Activated naive CD8-positive, alpha-beta T cell treated with anti-CD3 and anti-CD28 coated beads, Interleukin-2, amount 10 ng/mL, durations not matched to agents 7 days and 5 days (primary cell): Measurements from ENCODE around the gene METTL23. TPM values are rescaled to one million over a fixed set of nuclear protein-coding genes. Genes with fewer than 3 reads are reported as not detected.
"Not testable (repeated sequence)": the region's sequence is repeated elsewhere in the genome, so short reads cannot be mapped to it uniquely, and the experiment has no call there.

ENCODE experiments used
- ATAC-seq: fragments of 150-1000 bp; cut with Tn5 transposase; one replicate; pipeline ENCODE4 v1.10.0; 2021; ENCODE audit warnings: low read depth, moderate library complexity
- POLR2A ChIA-PET: fragments of 350-600 bp; sonication (Branson Sonifier 250); formaldehyde crosslinking; loops from one replicate; lab custom pipeline; 2021; ENCODE audit warnings: antibody characterized with exemption; lab: Charles Lee
- DNase-seq: peaks from one replicate; pipeline ENCODE4 v3.0.0; 2021
- H3K27ac Mint-ChIP-seq: one replicate; pipeline ENCODE4 v1.8.0; 2022; ENCODE audit warnings: mild to moderate bottlenecking, mixed read lengths
- H3K27me3 Mint-ChIP-seq: one replicate; pipeline ENCODE4 v1.8.0; 2022; ENCODE audit warnings: mild to moderate bottlenecking, moderate library complexity, mixed read lengths
- H3K36me3 Mint-ChIP-seq: one replicate; pipeline ENCODE4 v1.8.0; 2021; ENCODE audit warnings: mild to moderate bottlenecking, mixed read lengths
- H3K4me1 Mint-ChIP-seq: one replicate; pipeline ENCODE4 v1.8.0; 2021; ENCODE audit warnings: mixed read lengths
- H3K4me3 Mint-ChIP-seq: one replicate; pipeline ENCODE4 v1.8.0; 2022; ENCODE audit warnings: mild to moderate bottlenecking, moderate library complexity, mixed read lengths
- H3K9me3 Mint-ChIP-seq: one replicate; pipeline ENCODE4 v1.8.0; 2021; ENCODE audit warnings: mixed read lengths
- total RNA-seq, 2 experiments: library from RNA; stranded (reverse); gene quantifications; one replicate each; pipeline ENCODE4 v1.2.3, GENCODE V29; 2021

The METTL23 gene
- total RNA-seq, 2 experiments from 2014 or later: 51.1 to 54.1 TPM

DNA sequence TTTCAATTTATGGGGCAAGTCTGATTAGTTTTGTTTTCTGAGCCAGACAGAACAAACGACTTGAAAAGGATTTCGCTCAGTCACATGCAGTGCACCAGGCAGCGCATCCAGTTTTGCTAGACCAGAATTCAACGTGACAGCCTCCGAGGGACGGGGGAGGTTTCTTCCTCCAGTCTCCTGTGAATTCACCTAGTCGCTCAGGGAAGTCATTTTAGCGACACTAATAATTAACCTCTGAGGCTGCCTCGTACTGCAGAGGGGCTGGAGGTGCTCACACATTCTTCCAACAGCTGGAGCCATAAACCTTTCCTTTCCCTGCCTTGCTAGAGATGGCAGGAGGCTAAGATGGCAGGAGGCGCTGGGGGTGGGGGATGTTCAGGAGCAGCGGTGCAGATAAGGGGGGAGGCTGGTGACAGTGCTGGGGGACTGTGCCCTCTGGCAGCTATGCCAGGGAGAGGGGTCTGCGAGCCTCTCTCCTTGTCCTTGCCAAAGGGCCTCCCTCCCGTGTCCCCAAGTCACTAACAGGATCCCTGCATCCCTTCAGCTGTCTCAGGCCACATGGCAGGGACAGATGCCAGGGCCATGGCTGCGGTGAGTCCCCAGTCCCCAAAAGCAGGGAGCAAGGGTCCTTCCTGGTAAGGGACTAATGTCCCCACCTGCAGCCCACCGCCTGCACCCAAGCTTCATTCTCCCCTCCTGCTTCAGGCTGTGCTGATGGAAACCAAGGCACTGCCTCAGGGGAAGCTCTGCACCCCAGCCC lies 39.9 kb upstream of the METTL23 start:
- Mint-ChIP-seq H3K9me3 (no peaks in the 10 kb centered on the region), H3K27ac (no peak overlapping the region), H3K4me3 (no peak overlapping the region), H3K27me3 (no peaks in the 10 kb centered on the region), H3K4me1 (no peaks in the 10 kb centered on the region), H3K36me3 (no peaks in the 10 kb centered on the region)
- DNase-seq: no peak
- no peak for ATAC-seq
- POLR2A ChIA-PET: no interaction called here

DNA sequence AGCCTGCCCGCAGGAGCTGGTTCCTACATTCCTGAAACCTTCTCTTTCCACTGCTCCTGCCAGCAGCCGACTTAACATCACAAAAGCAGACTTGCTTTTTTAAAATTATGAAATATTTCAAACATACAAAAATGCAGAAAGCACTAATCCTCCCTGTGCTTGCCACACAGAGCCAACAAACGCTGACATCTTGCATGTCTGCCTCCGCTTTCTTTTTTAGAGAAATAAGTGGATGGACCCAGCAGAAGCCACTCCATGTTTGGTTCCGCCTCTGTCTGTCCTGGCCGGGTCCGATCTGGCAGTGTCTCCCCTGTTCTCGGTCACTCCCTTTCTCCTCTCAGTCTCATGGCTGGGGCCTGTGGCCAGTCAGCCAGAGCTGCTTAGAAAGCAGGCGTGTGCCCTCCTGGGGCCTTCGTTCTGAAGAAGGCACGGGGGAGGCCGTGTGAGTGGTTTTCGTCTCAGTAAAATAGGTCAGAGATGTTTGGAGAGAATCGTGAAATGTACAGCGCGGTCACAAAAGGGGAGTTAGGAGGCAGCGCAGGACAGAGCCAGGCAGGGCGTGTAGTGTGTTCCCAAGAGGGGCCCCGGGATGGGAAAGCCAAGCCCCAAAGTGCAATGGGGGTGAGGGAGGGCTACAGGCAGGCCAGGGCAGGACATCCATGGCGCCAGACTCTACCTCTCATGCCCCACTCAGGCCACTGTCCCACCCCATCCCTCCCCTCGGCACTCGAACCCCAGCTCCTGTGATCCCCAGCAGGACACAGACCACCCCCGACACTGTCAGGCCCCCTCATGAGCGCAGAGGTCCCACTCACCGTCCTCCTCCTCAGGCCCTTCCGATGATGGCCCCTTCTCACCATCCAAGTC lies 39.1 kb upstream of the METTL23 start:
- Mint-ChIP-seq H3K9me3 (no peaks in the 10 kb centered on the region), H3K27ac (no peak overlapping the region), H3K36me3 (no peaks in the 10 kb centered on the region), H3K4me3 (no peak overlapping the region), H3K4me1 (no peaks in the 10 kb centered on the region), H3K27me3 (no peaks in the 10 kb centered on the region)
- ATAC-seq: no peak
- POLR2A ChIA-PET: no interaction called here
- no peak for DNase-seq

GRCh38 chr17:76688165-76688622 lies 38.4 kb upstream of the METTL23 start:
- Mint-ChIP-seq H3K27ac (no peak overlapping the region), H3K27me3 (no peaks in the 10 kb centered on the region), H3K9me3 (no peaks in the 10 kb centered on the region), H3K4me3 (no peak overlapping the region), H3K4me1 (no peaks in the 10 kb centered on the region), H3K36me3 (no peaks in the 10 kb centered on the region)
- POLR2A ChIA-PET: no interaction called here
- ATAC-seq (no peak), DNase-seq (no peak)

DNA sequence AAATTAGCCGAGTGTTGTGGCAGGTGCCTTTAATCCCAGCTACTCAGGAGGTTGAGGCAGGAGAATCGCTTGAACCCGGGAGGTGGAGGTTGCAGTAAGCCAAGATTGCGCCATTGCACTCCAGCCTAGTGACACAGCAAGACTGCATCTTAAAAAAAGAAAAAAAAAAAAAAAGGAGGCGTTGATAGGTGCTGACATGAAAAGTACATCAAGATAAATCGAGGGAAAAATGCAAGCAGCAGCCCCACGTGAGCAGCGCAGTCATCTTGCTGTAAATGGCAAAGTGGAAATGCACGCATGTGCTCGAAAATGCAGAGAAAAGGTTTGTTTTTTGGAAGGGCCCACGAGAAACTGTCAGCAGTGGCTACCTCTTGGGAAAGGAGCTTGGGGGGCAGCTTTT lies 36.8 kb upstream of the METTL23 start:
- no peaks in the 10 kb centered on the region for H3K36me3 Mint-ChIP-seq
- DNase-seq: no peak
- no peaks in the 10 kb centered on the region for H3K27me3 Mint-ChIP-seq
- no peaks in the 10 kb centered on the region for H3K9me3 Mint-ChIP-seq
- no peak overlapping the region for H3K27ac Mint-ChIP-seq
- H3K4me3 Mint-ChIP-seq: no peak overlapping the region
- no peaks in the 10 kb centered on the region for H3K4me1 Mint-ChIP-seq
- no peak for ATAC-seq
- POLR2A ChIA-PET: no interaction called here

DNA sequence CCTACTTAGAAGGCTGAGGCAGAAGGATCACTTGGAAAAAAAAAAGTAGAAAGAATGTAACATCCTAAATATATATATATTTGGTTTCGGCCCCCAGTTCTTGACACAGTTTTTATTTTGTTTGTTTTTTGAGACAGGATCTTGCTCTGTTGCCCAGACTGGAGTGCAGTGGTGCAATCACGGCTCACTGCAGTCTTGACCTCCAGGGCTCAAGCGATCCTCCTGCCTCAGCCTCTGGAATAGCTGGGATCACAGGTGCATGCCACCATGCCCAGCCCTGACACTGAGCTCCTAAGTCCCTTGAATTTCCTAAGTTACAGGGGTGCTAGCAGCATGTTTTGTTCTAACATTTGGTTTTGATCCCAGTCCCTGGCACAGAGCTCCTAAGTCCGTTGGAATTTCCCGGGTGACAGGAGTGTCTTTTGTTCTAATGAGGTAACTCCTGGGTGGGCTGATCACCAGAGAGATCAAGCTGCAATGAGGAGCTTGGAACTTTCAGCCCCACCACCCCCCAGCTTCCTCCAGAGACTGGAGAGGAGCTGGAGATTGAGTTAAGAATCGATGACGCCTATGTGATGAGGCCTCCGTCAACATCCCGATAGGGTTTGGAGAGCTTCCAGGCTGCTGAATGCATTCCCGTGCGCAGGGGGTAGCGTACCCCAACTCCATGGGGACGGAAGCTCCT lies 35.9 kb upstream of the METTL23 start:
- H3K4me3 Mint-ChIP-seq: no peak overlapping the region
- POLR2A ChIA-PET: interaction anchor here (0.5 kb wide), 1 partner anchor 12 kb away, joined by 4 read pairs; no protein-coding TSS in a partner anchor
- H3K27me3 Mint-ChIP-seq: no peaks in the 10 kb centered on the region
- peaks cover 6% of the 10 kb centered on the region for H3K4me1 Mint-ChIP-seq
- H3K9me3 Mint-ChIP-seq: no peaks in the 10 kb centered on the region
- peaks cover 2% of the 10 kb centered on the region for H3K36me3 Mint-ChIP-seq
- DNase-seq (no peak), ATAC-seq (no peak)
- no peak overlapping the region for H3K27ac Mint-ChIP-seq

DNA sequence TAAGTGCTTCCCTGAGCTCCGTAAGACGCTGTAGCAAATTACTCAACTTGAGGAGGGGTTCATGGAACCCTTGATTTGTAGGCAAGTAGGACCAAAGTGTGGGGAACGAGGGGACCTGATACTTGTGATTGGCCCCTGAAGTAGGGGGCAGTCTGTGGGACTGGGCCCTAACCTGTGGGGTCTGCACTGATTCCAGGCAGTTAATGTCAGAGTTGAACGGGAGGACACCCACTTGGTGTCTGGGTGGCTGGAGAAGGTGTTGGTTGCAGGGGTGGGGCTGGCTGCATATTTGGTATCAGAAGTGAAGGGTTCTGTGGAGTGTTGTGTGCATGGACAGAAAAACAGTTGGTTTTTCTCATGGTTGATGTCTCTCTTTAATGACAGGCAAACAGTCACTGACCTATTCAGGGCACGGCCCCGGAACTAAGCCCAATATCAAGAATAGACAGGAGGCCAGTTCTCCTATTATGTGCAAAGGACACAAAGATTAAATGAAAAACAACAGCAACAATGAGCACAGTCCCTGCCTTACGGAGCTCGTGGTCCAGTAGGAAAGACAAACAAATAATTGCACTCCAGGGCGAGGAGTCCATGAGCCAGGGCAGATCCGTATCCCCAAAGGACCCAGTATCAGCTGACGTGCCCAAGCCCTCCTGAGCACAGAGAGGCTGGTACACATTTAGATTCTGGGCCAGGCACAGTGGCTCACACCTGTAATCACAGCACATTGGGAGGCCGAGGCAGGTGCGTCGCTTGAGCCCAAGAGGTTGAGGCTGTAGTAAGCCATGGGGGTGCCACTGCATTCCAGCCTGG lies 35.1 kb upstream of the METTL23 start:
- Mint-ChIP-seq H3K4me3 (no peak overlapping the region), H3K4me1 (peaks cover 10% of the 10 kb centered on the region), H3K27me3 (no peaks in the 10 kb centered on the region), H3K27ac (no peak overlapping the region), H3K9me3 (no peaks in the 10 kb centered on the region), H3K36me3 (peaks cover 2% of the 10 kb centered on the region)
- DNase-seq (no peak), ATAC-seq (no peak)
- POLR2A ChIA-PET: no interaction called here

GRCh38 chr17:76695059-76695831 lies 31.4 kb upstream of the METTL23 start:
- POLR2A ChIA-PET: no interaction called here
- H3K27me3 Mint-ChIP-seq: no peaks in the 10 kb centered on the region
- no peak overlapping the region for H3K4me3 Mint-ChIP-seq
- ATAC-seq (no peak), DNase-seq (no peak)
- H3K27ac Mint-ChIP-seq: no peak overlapping the region
- peaks cover 11% of the 10 kb centered on the region for H3K4me1 Mint-ChIP-seq
- peaks cover 2% of the 10 kb centered on the region for H3K36me3 Mint-ChIP-seq
- H3K9me3 Mint-ChIP-seq: no peaks in the 10 kb centered on the region

GRCh38 chr17:76696763-76697701 lies 29.6 kb upstream of the METTL23 start:
- H3K27ac Mint-ChIP-seq: no peak overlapping the region
- H3K4me3 Mint-ChIP-seq: no peak overlapping the region
- DNase-seq (no peak), ATAC-seq (no peak)
- no peaks in the 10 kb centered on the region for H3K9me3 Mint-ChIP-seq
- H3K4me1 Mint-ChIP-seq: peaks cover 11% of the 10 kb centered on the region
- H3K27me3 Mint-ChIP-seq: no peaks in the 10 kb centered on the region
- POLR2A ChIA-PET: interaction anchor here (0.7 kb wide), 1 partner anchor 131 kb away, joined by 3 read pairs; no protein-coding TSS in a partner anchor
- H3K36me3 Mint-ChIP-seq: peaks cover 2% of the 10 kb centered on the region

DNA sequence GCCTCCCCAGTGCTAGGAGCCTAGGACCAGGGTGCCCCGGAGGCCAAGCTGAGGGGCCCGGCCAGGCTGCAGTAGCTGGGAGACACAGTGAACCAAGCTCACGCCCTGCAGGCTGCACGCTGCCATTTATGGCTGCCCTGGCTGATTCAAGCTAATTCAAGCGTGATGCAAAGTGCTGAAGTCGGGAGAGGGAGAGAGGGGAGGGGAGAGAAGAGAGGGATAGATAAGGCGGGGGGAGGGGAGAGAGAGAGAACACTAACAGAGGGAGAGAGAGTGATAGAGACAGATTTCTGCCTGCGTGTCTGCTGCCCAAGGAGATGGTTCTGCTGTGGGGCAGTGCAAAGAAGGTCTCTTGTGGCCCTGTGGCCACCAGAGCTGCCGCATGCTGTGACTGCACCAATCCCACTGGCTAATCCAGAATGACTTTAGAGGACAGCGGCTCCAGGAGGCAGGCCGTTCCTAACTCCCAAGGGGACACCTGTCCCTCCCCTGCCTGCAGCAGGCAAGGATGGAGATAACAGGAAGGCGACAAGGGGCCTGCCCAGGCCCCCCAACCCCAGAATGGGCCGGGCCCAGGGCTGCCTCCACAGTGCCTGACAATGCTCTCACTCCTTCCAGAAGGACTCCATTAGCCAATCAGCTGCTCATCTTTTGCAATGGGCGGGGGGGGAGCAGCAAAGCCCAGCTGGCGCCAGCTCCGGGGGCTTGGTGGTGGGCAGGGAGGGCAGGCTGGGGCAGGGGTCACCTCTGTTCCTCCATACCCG lies 28.8 kb upstream of the METTL23 start:
- no peak for DNase-seq
- ATAC-seq: no peak
- H3K4me1 Mint-ChIP-seq: peaks cover 13% of the 10 kb centered on the region
- no peaks in the 10 kb centered on the region for H3K27me3 Mint-ChIP-seq
- POLR2A ChIA-PET: interaction anchor here (0.7 kb wide), 1 partner anchor 132 kb away, joined by 3 read pairs; no protein-coding TSS in a partner anchor
- H3K9me3 Mint-ChIP-seq: no peaks in the 10 kb centered on the region
- H3K4me3 Mint-ChIP-seq: no peak overlapping the region
- peaks cover 2% of the 10 kb centered on the region for H3K36me3 Mint-ChIP-seq
- H3K27ac Mint-ChIP-seq: no peak overlapping the region

DNA sequence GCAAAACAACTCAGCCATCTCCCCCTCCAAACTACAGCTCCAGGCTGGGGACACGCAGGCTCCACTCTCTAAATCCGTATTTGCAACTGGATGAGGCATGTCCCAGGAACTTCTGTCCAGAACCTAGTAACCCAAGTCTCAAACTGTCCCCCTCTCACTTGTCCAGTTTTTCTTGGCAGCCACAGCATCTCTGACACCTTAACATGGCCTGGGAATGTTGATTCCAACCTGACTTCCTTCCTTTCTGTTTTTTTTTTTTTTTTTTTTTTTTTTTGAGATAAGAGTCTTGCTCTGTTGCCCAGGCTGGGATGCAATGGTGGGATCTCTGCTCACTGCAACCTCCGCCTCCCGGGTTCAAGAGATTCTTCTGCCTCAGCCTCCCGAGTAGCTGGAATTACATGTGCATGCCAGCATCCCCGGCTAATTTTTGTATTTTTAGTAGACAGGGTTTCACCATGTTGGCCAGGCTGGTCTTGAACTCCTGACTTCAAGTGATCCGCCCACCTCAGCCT lies 28.1 kb upstream of the METTL23 start:
- POLR2A ChIA-PET, H3K9me3 Mint-ChIP-seq, ATAC-seq, DNase-seq, H3K27ac Mint-ChIP-seq, H3K27me3 Mint-ChIP-seq, H3K4me3 Mint-ChIP-seq, H3K36me3 Mint-ChIP-seq: not testable (repeated sequence)
- H3K4me1 Mint-ChIP-seq: peaks cover 13% of the 10 kb centered on the region

- no peaks in the 10 kb centered on the region for H3K9me3 Mint-ChIP-seq
- peaks cover 13% of the 10 kb centered on the region for H3K4me1 Mint-ChIP-seq
- H3K4me3 Mint-ChIP-seq: no peak overlapping the region
- no peak overlapping the region for H3K27ac Mint-ChIP-seq
- no peak for DNase-seq
- peaks cover 2% of the 10 kb centered on the region for H3K36me3 Mint-ChIP-seq
- ATAC-seq: peak; percentile 16
- POLR2A ChIA-PET: no interaction called here
- H3K27me3 Mint-ChIP-seq: no peaks in the 10 kb centered on the region
Measured at GRCh38 chr17:76700270-76700616, 26.4 kb upstream of the METTL23 start.
